HG03378 (cell line): ENCODE data around the gene ELOVL3.
"Not testable (repeated sequence)": the region's sequence is repeated elsewhere in the genome, so short reads cannot be mapped to it uniquely, and the experiment has no call there.

ENCODE experiments used
- ATAC-seq: cut with Tn5 transposase; IDR thresholded peaks from one replicate; pipeline ENCODE4 v1.9.1; 2021; ENCODE audit warnings: mild to moderate bottlenecking, moderate library complexity; ENCODE audit not compliant: unreplicated experiment

Gene ELOVL3

GRCh38 chr10:102247734-102248133 lies 21.6 kb downstream of the ELOVL3 start:
- no peak for ATAC-seq

- not testable (repeated sequence) for ATAC-seq
Observed at GRCh38 chr10:102252508-102252907, 26.4 kb downstream of the ELOVL3 start.

DNA sequence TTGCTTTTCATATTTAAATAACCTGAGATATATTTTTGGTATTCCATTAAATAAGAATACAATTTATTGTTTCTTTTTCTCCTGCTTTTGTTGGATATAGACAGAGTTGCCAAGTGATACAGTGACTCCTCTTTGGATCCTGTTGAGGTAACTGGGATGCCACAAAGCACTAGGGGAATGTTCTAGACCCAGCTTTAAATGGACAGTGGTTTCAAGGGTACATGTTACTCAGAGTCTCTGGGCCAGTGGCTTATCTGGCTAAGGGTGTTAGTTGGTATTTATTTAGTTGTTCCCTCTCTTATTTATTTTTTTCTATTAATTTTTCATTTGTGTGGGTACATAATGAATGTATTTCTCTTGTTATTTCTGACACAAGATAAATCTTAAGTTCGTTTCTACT lies 28.3 kb downstream of the ELOVL3 start:
- no peak for ATAC-seq

DNA sequence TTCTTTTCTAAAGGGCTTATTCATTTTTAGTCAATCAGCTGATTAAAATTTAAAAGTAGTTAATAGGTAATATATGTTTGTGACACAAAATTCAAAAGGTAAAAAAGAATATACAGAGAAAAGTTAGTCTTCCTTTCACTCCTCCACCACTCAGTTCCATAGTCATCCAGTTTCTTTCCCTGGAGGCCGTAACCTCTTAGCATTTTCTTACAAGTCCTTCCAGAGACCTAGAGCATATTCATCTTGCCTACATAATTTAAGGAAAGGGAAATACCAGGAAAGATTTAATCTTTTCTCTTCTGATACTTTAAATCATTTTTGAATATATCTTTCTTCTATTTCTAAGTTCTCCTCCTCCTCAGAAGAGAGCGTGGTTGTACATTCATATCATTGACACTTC lies 29.3 kb downstream of the ELOVL3 start:
- ATAC-seq: no peak

GRCh38 chr10:102261196-102261595 lies 35.1 kb downstream of the ELOVL3 start:
- ATAC-seq: no peak

GRCh38 chr10:102261842-102262241 lies 35.7 kb downstream of the ELOVL3 start:
- no peak for ATAC-seq

- ATAC-seq: no peak
Observed at GRCh38 chr10:102262744-102263370, 36.8 kb downstream of the ELOVL3 start.

DNA sequence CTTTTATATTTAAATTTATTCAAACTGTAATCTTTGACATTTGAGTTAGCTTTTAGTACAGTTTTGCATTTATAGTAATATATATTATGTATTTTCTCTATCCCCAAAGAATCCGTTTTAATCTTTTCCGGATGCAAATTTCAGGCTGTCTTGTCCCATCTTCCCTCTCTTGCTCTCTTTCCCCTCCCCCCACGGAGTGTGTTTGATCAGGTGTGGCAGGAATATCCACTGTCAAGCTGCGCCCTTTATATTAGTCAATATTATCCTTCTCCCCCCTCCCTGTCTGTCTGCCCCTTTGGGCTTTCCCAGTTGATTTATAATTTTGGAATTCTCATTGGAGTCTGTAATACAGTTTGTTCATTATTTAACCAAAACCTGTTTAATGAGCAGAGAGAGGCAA lies 38.3 kb downstream of the ELOVL3 start:
- no peak for ATAC-seq

DNA sequence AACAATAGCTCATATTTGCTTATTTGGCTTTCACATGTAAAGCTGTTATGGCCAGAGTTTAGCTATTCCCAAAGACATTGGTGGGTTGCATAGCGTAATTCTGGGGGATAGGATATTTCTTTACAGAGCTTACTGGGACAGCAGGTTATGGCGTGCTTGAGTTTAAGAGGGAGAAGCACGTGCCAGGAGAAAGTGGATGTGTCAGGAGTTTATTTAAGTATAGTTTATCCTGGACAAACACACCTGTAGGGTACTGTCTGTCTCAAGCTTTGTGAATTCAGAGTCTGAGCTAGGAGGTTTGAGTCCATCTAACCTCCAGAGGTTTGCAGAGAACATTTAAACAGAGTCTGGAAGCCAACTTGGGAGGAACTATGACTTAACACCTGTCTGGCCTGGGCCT lies 40.6 kb downstream of the ELOVL3 start:
- ATAC-seq: no peak

DNA sequence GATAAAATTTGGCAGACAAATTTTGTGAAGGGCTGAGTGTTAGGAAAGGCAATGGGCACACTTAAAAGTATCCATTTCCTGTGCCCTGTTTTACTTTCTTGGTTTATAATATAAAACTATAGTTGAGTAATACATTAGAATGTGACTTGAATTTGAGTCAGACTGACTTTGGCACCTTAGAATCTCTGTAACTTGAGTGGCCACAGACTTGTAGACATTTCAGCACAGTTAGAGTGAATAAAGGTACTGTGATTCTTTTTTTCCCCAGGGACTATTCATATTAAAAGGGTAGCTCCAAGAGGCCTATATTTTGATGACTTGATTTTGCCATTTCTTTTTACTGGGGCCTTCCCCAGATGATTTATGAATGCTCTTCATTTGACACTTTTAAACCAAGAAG lies 41.6 kb downstream of the ELOVL3 start:
- ATAC-seq: no peak

- no peak for ATAC-seq
Observed at GRCh38 chr10:102268375-102268888, 42.3 kb downstream of the ELOVL3 start.

DNA sequence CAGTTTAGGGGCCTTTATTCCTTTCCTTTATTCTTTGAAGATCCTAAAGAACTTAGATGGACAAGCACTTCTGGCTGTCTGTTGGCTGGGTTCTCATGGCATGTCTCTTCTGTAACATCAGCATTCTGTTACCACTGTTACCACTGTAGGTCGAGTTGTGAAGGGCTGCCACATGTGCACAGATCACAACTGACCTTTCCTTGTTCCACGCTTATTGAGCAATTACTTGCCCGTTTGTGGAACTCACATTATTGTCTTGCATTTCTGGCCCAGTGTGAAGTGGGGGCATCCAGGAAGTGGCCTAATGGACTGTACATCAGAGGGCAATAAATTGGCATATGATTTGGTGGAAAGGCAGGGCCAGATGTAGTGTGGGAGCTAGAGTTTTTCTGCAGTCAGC lies 42.9 kb downstream of the ELOVL3 start:
- ATAC-seq: no peak

DNA sequence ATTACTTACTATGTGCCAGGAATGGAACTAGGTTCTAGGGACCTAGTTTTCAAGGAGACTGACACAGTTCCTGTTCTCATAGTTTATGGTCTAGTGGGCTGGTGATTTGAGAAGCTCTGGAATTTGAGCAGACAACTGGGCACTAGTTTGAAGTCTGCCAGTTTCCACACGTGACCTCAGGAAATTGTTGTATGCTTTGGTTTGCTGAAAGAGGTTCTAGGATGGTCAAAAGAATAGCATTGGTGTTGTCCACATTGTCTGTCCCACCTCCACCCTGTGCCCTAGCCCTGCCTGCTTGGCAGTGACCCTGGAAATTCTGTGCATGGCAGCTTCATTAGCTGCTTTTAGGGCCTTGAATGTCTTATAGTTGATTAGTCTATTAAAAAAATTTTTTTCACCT lies 48.0 kb downstream of the ELOVL3 start:
- no peak for ATAC-seq

GRCh38 chr10:102275343-102275742 lies 49.2 kb downstream of the ELOVL3 start:
- ATAC-seq: no peak

GRCh38 chr10:102279104-102279503 lies 53.0 kb downstream of the ELOVL3 start:
- no peak for ATAC-seq
